CD4-positive, alpha-beta T cell treated with Interleukin-21 for 1 hour (primary cell): ENCODE data around the gene SHKBP1.
A peak's percentile ranks its signal among the peaks of the same experiment; 100 is the strongest.
"Not testable (repeated sequence)": the region's sequence is repeated elsewhere in the genome, so short reads cannot be mapped to it uniquely, and the experiment has no call there.

Experiments used
- DNase-seq: peaks from one replicate; pipeline ENCODE4 v3.0.0-alpha.2; 2020

SHKBP1 gene

DNA sequence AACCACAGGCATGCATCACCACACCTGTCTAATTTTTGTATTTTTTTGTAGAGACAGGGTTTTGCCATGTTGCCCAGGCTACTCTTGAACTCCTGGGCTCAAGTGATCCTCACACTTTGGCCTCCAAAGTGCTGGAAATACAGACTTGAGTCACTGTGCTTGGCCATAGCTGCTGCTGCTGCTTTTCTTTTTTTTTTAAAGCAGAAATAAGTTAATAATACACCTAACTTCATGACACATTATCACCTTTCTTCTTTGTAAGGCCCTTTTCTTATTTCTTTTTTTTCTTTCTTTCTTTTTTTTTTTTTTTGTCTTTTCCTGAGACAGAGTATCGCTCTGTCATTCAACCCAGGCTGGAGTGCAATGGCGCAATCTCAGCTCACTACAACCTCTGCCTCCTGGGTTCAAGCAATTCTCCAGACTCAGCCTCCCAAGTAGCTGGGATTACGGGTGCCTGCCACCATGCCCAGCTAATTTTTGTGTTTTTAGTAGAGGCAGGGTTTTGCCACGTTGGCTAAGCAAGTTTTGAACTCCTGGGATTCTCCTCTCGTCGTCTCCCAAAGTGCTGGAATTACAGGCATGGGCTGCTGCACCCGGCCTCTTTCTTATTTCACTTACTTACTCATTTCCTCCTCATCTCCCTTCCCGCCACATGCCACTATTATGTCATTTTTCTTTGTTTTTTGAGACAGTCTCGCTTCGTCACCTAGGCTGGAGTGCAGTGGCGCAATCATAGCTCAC lies 8.7 kb downstream of the SHKBP1 start:
- no peak for DNase-seq

DNA sequence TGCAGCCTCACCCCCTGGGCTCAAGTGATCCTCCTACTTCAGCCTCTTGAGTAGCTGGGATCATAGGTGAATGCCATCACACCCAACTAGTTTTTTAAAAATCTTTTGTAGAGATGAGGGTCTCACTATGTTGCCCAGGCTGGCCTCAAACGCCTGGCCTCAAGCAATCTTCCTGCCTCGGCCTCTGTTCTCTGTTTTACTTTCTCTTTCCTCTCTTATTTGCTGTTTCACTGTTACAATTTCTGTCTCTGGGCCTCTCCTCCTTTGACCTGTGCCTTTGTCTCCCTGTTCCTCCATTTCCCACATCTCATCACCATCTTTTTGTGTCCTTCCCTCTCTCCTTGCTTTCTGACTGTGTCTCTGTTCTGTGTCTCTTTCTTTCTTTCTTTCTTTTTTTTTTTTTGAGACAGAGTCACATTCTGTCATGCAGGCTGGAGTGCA lies 9.3 kb downstream of the SHKBP1 start:
- DNase-seq, result no peak

DNA sequence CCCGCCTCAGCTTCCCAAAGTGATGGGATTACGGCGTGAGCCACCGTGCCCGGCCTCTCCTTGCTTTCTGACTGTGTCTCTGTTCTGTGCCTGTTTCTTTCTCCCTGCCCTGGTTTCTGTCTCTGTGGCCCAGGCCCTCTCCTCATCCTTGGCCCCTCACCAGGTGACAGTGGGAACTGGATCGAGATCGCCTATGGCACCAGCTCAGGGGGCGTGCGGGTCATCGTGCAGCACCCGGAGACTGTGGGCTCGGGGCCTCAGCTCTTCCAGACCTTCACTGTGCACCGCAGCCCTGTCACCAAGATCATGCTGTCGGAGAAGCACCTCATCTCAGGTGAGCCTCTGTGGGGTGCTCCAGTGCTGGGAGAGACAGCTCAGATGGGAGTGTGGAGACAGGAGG lies 9.9 kb downstream of the SHKBP1 start:
- no peak for DNase-seq

DNA sequence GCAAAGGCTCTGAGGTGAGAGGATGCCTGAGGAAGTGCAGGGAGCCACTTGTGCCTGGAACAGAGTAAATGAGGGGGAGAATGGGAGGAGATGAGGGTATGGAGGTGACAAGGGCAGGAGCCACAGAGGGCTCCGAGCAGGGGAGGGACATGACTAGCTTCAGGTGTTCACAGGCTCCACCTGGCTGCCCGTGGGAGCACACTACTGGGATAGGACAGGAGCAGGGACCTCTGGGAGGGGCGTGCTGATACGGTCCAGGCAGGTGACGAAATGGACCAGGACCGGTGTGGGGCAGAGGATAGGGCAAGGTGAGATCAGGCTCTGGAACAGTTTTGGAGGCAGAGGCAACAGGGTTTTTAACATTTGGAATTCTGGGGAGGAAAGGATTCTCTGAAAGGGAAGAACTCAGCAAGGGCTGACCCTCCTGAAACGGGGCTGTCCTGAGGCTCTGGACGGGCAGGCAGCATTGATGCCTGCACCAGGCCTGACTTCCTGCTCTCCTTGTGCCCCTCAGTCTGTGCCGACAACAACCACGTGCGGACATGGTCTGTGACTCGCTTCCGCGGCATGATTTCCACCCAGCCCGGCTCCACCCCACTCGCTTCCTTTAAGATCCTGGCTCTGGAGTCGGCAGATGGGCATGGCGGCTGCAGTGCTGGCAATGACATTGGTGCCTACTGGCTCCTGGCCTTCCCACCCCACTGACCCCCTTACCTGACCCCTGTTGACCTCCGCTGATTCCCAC lies 11.6 kb downstream of the SHKBP1 start:
- DNase-seq, result no peak

DNA sequence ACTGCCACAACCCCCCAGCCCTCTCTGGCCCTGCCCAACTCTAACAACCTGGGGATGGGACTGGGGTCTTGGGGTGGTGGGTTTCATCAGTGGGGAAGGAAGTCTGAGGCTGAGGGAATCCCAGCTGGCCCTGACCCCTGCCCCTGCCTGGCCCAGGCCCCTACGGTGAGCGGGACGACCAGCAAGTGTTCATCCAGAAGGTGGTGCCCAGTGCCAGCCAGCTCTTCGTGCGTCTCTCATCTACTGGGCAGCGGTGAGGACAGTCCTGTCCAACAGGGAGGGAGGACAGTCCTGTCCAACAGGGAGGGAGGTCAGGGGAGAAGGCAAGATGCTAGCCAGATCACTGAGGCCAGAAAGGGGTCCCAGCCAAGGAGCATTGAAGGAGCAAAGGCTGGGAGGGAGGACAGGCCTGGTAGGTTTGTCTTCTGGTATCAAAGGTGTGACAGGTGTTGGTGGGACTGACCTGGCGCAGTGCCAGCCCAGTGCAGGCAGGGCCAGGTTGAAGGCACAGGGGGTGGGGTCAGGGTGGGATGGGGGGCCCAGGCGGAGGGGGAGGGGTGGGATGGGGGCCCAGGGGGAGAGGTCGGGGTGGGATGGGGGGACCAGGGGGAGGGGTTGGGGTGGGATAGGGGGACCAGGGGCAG lies 12.4 kb downstream of the SHKBP1 start:
- no peak for DNase-seq

GRCh38 chr19:40589591-40590429 lies 13.1 kb downstream of the SHKBP1 start:
- DNase-seq, result no peak

DNA sequence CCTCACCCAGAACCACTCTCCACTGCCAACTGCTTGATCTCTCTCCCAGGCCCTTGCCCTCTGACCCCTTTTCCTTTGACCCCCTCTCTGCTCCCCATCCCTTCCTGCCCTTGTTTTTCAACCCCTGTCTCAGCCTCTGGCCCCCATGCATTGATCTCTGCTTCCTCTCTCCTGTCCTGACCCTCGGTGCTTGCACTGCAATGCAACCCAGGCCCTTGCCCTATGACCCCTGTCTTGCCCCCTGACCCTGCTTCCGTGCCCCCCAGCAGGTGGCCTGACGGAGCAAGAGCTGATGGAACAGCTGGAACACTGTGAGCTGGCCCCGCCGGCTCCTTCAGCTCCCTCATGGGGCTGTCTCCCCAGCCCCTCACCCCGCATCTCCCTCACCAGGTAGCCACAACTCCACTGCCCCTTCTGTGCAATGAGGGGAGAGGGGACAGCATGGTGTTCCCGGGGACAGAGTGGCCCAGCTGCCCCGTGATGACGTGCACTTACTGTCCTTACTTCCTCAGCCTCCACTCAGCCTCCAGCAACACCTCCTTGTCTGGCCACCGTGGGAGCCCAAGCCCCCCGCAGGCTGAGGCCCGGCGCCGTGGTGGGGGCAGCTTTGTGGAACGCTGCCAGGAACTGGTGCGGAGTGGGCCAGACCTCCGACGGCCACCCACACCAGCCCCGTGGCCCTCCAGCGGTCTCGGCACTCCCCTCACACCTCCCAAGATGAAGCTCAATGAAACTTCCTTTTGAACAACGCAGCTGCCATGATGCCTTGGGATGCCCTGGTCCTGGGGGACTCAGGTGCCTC lies 14.0 kb downstream of the SHKBP1 start:
- DNase-seq, result no peak

DNA sequence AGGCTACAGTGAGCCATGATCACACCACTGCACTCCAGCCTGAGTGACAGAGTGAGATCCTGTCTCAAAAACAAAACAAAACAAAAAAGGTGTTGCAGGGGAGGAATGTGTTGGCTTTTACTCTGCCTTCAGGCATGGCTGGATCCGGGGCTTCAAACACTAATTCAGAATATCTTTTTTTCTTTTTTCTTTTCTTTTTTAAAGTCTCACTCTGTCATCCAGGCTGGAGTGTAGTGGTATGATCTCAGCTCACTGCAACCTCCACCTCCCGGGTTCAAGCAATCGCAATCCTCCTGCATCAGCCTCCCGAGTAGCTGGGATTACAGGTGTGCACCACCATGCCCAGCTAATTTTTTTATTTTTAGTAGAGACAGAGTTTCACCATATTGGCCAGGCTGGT lies 15.1 kb downstream of the SHKBP1 start:
- not testable (repeated sequence) for DNase-seq

GRCh38 chr19:40592170-40592569 lies 15.5 kb downstream of the SHKBP1 start:
- DNase-seq, result peak; percentile 52

DNA sequence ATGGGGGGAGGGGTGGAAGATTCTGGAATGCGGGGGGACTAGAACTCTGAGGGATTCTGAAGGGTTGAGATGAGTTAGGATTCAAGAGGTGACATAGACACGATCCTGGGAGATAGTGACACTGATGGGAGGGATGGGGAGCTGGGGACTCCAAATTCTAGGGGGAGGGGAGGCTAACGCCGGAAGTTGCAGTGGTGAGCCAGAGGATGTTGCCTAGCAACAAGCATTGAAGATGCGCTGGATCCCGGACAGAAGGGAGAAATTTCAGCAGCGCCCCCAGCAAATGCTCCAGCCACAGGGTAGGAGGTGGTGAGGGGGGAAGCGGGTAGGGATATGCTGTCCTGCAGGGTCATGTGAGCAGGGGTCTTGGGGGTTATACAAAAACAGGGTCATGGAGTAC lies 17.6 kb downstream of the SHKBP1 start:
- no peak for DNase-seq

DNA sequence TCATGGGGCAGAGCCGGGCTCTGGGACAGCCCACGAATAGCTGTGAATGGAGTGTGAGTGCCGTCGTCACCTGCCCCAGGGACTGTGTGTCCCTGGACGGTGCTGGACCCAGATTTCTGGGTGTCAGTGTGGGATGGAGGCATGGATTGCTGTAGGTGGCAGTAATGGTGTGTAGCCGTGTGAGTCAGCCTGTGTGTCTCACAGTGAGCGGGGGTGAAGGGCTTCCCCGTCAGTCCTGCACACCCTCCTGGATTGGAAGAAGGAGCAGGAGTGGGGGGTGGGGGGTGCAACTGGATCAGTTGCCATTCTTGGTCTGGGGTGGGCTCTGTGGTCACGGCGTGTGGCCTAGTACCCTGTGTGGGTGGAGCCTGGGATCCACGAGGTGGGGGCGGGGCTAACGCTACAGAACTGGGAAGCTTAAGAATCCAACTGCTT lies 18.0 kb downstream of the SHKBP1 start:
- no peak for DNase-seq

GRCh38 chr19:40596608-40597328 lies 20.1 kb downstream of the SHKBP1 start:
- DNase-seq, result no peak

DNA sequence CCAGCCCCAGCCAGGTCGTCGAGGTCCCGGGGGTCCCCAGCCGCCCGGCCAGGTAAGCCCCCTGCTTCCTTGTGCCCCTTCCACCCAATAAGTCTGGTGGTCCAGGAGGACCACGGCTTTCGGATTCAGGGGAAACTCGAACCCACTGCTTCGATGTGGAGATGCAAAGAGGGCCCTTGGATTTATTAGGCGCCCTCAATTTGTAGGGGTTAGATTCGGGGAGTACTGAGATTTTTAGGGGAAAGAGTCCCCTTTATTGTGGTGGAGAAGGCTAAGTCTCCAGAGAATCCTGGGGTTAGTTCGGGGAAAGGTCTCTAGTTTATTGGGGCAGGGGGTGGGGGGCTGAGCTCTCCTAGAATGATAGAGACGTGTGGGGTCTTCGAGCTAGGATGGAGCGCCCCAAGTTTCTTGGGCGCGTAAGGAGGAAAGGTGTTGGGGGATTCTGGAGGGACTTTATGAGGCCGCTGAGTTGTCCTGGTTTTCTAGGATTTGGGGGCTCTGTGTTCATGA lies 20.7 kb downstream of the SHKBP1 start:
- no peak for DNase-seq

- DNase-seq, result peak; percentile 84
Measured at GRCh38 chr19:40598121-40598917, 21.6 kb downstream of the SHKBP1 start.

- no peak for DNase-seq
Measured at GRCh38 chr19:40598918-40599307, 22.2 kb downstream of the SHKBP1 start.

GRCh38 chr19:40599331-40599901 lies 22.7 kb downstream of the SHKBP1 start:
- no peak for DNase-seq

DNA sequence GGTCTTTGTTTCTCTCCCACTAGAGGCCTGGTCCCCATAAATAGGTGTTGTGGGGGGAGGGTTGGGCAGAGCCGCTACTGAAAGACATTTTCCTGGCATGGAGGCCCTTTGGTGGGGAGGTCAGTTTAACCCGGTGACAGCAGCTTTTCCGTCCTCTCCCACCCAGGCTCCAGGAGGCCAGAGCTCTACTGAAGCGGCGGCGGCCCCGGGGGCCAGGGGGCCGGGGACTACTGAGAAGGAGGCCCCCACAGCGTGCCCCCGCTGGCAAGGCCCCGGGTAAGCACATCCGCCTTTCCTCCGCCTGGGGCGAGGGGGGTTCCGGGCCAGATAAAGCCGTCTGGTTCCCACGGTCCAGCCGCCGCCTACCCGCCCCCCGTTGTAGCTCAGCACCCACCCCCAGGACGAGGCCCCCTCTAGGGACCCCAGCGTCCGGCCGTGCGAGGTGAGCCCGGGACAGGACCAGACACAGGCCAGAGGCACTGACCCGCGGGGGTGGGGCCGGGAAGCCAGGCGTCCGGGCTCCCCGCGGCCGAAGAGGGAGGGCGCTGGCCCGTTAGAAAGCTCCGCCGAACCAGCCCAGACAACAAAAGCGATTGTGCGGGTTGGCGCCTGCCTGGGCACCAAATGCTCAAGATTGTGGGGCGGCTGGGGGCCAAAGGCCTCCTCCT lies 23.4 kb downstream of the SHKBP1 start:
- DNase-seq, result no peak

DNA sequence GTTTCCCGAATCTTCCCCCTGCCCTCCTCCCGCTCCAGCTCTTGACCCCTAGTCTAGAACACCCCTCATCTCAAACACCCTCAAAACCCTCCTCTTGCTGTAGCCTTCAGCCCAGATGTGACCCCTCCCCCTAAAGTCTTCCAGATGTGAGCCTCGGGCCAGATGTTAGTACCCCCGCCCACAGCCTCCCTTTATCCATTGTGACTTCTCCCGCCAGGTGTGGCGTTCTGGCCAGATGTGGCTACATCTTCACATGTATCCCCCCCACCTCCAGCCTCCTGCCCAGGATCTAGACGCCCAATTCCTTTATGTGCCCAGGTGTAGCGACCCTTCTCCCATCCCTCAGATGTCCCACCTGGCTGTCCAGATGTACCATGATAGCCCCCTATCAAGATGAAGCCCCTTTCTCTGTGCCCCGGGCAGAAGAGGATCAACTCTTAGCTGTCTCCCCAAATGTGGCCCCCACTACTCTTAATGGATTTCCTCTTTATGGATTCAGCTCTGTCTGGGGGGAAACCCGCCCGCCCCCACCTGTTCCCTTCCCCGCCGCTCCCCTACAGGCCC lies 24.0 kb downstream of the SHKBP1 start:
- no peak for DNase-seq
